Parathyroid adenoma (tissue), 2 donors: Measurements from ENCODE around the gene ATF7IP.
"Not testable (repeated sequence)": the region's sequence is repeated elsewhere in the genome, so short reads cannot be mapped to it uniquely, and the experiment has no call there.

Source experiments
- H2AFZ ChIP-seq: fragments of 300-600 bp; sonication (generic); one replicate; pipeline ENCODE4 v1.7.0; 2017; ENCODE audit warnings: antibody characterized with exemption, mild to moderate bottlenecking
- H3K27ac ChIP-seq: fragments of 300-600 bp; sonication (generic); one replicate; pipeline ENCODE4 v1.7.0; 2017
- H3K27me3 ChIP-seq: fragments of 300-600 bp; sonication (generic); one replicate; pipeline ENCODE4 v1.7.0; 2017; ENCODE audit warnings: low read length; ENCODE audit not compliant: control insufficient read depth, insufficient read depth
- H3K36me3 ChIP-seq: fragments of 300-600 bp; sonication (generic); one replicate; pipeline ENCODE4 v1.7.0; 2017; ENCODE audit warnings: low read length; ENCODE audit not compliant: control insufficient read depth, insufficient read depth
- H3K4me1 ChIP-seq: fragments of 300-600 bp; sonication (generic); one replicate; pipeline ENCODE4 v1.7.0; 2017; ENCODE audit warnings: control low read depth
- H3K4me2 ChIP-seq: fragments of 300-600 bp; sonication (generic); one replicate; pipeline ENCODE4 v1.7.0; 2017; ENCODE audit warnings: low read length
- H3K4me3 ChIP-seq: fragments of 300-600 bp; sonication (generic); one replicate; pipeline ENCODE4 v1.7.0; 2017; ENCODE audit warnings: low read depth, low read length
- H3K79me2 ChIP-seq: fragments of 300-600 bp; sonication (generic); one replicate; pipeline ENCODE4 v1.7.0; 2017; ENCODE audit warnings: control low read depth
- H3K9ac ChIP-seq: fragments of 300-600 bp; sonication (generic); one replicate; pipeline ENCODE4 v1.7.0; 2017; ENCODE audit warnings: mild to moderate bottlenecking
- H3K9me3 ChIP-seq: fragments of 300-600 bp; sonication (generic); one replicate; pipeline ENCODE4 v1.7.0; 2017; ENCODE audit warnings: low read length; ENCODE audit not compliant: control insufficient read depth
- CTCF ChIP-seq: fragments of 300-600 bp; sonication (generic); IDR thresholded peaks from one replicate; pipeline ENCODE4 v1.7.0; 2017; ENCODE audit warnings: antibody characterized with exemption, mild to moderate bottlenecking
- donor health status: primary hyperparathyroidism.

Gene ATF7IP

GRCh38 chr12:14365294-14366208 lies at the start of gene ATF7IP:
ATF7IP (plus strand) TSS chr12:14365682; CDS start chr12:14423916, 58,234 bp downstream.
- peak within 1 kb of the TSS; percentile 72 for H3K4me2 ChIP-seq
- H3K36me3 ChIP-seq = no peaks in the 10 kb centered on the region
- H2AFZ ChIP-seq = peak within 1 kb of the TSS; percentile 86
- peak; percentile 61 for TF ChIP-seq CTCF
- H3K4me1 ChIP-seq = peaks cover 2% of the 10 kb centered on the region
- peaks cover 17% of the 10 kb centered on the region for H3K79me2 ChIP-seq
- peak within 1 kb of the TSS; percentile 96 for H3K4me3 ChIP-seq
- peak within 1 kb of the TSS; percentile 0 for H3K9ac ChIP-seq
- no peaks in the 10 kb centered on the region for H3K27me3 ChIP-seq
- peak within 1 kb of the TSS; percentile 97 for H3K27ac ChIP-seq
- no peaks in the 10 kb centered on the region for H3K9me3 ChIP-seq

GRCh38 chr12:14317362-14318146 lies 47.9 kb upstream of the ATF7IP start:
- Histone ChIP-seq H3K4me3 (no peak overlapping the region), H3K4me2 (no peak overlapping the region), H2AFZ (peak overlapping the region; percentile 54), H3K27me3 (no peaks in the 10 kb centered on the region), H3K4me1 (peaks cover 11% of the 10 kb centered on the region), H3K9me3 (no peaks in the 10 kb centered on the region), H3K36me3 (peaks cover 3% of the 10 kb centered on the region), H3K27ac (no peak overlapping the region), H3K9ac (no peak overlapping the region), H3K79me2 (no peaks in the 10 kb centered on the region)
- no peak for TF ChIP-seq CTCF

GRCh38 chr12:14319704-14320427 lies 45.6 kb upstream of the ATF7IP start:
- H3K36me3 ChIP-seq, H3K79me2 ChIP-seq, H3K9me3 ChIP-seq, H3K27me3 ChIP-seq, H3K27ac ChIP-seq, H3K9ac ChIP-seq, H2AFZ ChIP-seq, H3K4me2 ChIP-seq, H3K4me3 ChIP-seq: not testable (repeated sequence)
- H3K4me1 ChIP-seq = peaks cover 11% of the 10 kb centered on the region

GRCh38 chr12:14322403-14322802 lies 43.1 kb upstream of the ATF7IP start:
- H3K4me2 ChIP-seq = no peak overlapping the region
- H2AFZ ChIP-seq = peak overlapping the region; percentile 17
- H3K9me3 ChIP-seq = no peaks in the 10 kb centered on the region
- H3K4me1 ChIP-seq = peaks cover 10% of the 10 kb centered on the region
- no peak for TF ChIP-seq CTCF
- no peaks in the 10 kb centered on the region for H3K27me3 ChIP-seq
- H3K27ac ChIP-seq = no peak overlapping the region
- no peak overlapping the region for H3K4me3 ChIP-seq
- H3K79me2 ChIP-seq = no peaks in the 10 kb centered on the region
- H3K9ac ChIP-seq = no peak overlapping the region
- H3K36me3 ChIP-seq = peaks cover 3% of the 10 kb centered on the region
